ENCODE measurements around the gene PPFIA2. TPM values are rescaled to one million over a fixed set of nuclear protein-coding genes. Genes with fewer than 3 reads are reported as not detected.
"Not testable (repeated sequence)": the region's sequence is repeated elsewhere in the genome, so short reads cannot be mapped to it uniquely, and the experiment has no call there.

PPFIA2 gene
- polyA plus RNA-seq, 1 donor from 2014 or later, result 65.3 TPM

DNA sequence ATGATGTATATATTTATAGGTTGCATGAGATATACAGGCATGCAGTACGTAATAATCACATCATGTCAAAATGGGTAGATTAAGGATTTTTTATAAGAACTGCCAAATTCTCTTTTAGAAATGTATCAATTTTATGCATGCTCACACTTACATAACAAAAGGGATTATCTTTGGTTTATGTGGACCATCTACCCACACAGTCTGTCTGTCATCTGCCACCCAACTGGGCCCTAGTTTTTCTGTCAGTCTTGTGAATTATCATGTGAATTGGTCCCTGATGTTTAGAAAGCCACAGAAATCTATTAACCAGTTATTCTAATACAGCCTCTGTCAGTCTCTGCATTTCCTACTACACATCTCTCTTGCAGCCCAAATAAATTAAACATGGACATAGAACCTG is 547.8 kb downstream of the PPFIA2 start:
- no peaks in the 10 kb centered on the region for H3K9me2 ChIP-seq (ENCODE audit: insufficient read depth, low read length)
- no peaks in the 10 kb centered on the region for H3K79me2 ChIP-seq (replicated peaks; ENCODE audit: insufficient read depth, low read length)
- no peak overlapping the region for H3K4me2 ChIP-seq (ENCODE audit: low read length)
- no peaks in the 10 kb centered on the region for H3F3A ChIP-seq (ENCODE audit: insufficient read depth, low read length, poor library complexity, severe bottlenecking)
- H3K36me3 ChIP-seq (ENCODE audit: insufficient read depth, low read length), result no peaks in the 10 kb centered on the region
- H3K4me3 ChIP-seq (ENCODE audit: low read length), result no peak overlapping the region
- TF ChIP-seq SMC3 (conservative IDR thresholded peaks at IDR 0.05; ENCODE audit: poor library complexity) (no peak), RAD21 (conservative IDR thresholded peaks at IDR 0.05) (no peak), EZH2 (IDR thresholded peaks at IDR 0.05; ENCODE audit: borderline replicate concordance, insufficient read depth, low read length, poor library complexity, severe bottlenecking) (no peak), TAF1 (IDR thresholded peaks at IDR 0.05; ENCODE audit: low read depth) (no peak), EP300 (conservative IDR thresholded peaks at IDR 0.05; ENCODE audit: poor library complexity, severe bottlenecking) (no peak), MXI1 (conservative IDR thresholded peaks at IDR 0.05; ENCODE audit: poor library complexity, severe bottlenecking) (no peak), POLR2AphosphoS5 (IDR thresholded peaks at IDR 0.05) (no peak)
- TF ChIP-seq, protein P1, sequence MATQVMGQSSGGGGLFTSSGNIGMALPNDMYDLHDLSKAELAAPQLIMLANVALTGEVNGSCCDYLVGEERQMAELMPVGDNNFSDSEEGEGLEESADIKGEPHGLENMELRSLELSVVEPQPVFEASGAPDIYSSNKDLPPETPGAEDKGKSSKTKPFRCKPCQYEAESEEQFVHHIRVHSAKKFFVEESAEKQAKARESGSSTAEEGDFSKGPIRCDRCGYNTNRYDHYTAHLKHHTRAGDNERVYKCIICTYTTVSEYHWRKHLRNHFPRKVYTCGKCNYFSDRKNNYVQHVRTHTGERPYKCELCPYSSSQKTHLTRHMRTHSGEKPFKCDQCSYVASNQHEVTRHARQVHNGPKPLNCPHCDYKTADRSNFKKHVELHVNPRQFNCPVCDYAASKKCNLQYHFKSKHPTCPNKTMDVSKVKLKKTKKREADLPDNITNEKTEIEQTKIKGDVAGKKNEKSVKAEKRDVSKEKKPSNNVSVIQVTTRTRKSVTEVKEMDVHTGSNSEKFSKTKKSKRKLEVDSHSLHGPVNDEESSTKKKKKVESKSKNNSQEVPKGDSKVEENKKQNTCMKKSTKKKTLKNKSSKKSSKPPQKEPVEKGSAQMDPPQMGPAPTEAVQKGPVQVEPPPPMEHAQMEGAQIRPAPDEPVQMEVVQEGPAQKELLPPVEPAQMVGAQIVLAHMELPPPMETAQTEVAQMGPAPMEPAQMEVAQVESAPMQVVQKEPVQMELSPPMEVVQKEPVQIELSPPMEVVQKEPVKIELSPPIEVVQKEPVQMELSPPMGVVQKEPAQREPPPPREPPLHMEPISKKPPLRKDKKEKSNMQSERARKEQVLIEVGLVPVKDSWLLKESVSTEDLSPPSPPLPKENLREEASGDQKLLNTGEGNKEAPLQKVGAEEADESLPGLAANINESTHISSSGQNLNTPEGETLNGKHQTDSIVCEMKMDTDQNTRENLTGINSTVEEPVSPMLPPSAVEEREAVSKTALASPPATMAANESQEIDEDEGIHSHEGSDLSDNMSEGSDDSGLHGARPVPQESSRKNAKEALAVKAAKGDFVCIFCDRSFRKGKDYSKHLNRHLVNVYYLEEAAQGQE (IDR thresholded peaks at IDR 0.05; ENCODE audit: borderline replicate concordance), result no peak
- TF ChIP-seq, protein P2, sequence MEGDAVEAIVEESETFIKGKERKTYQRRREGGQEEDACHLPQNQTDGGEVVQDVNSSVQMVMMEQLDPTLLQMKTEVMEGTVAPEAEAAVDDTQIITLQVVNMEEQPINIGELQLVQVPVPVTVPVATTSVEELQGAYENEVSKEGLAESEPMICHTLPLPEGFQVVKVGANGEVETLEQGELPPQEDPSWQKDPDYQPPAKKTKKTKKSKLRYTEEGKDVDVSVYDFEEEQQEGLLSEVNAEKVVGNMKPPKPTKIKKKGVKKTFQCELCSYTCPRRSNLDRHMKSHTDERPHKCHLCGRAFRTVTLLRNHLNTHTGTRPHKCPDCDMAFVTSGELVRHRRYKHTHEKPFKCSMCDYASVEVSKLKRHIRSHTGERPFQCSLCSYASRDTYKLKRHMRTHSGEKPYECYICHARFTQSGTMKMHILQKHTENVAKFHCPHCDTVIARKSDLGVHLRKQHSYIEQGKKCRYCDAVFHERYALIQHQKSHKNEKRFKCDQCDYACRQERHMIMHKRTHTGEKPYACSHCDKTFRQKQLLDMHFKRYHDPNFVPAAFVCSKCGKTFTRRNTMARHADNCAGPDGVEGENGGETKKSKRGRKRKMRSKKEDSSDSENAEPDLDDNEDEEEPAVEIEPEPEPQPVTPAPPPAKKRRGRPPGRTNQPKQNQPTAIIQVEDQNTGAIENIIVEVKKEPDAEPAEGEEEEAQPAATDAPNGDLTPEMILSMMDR (IDR thresholded peaks at IDR 0.05; ENCODE audit: poor library complexity, severe bottlenecking), result no peak
- no peak overlapping the region for H3K9ac ChIP-seq (ENCODE audit: low read length)
- no peaks in the 10 kb centered on the region for H3K9me3 ChIP-seq (ENCODE audit: low read length)
- H4K20me1 ChIP-seq (ENCODE audit: insufficient read depth), result no peaks in the 10 kb centered on the region
- H3K27ac ChIP-seq (ENCODE audit: low read length), result no peak overlapping the region
- H3K27me3 ChIP-seq (ENCODE audit: insufficient read depth, low read depth, low read length), result no peaks in the 10 kb centered on the region
- no peak overlapping the region for H2AFZ ChIP-seq (ENCODE audit: low read depth, low read length)

DNA sequence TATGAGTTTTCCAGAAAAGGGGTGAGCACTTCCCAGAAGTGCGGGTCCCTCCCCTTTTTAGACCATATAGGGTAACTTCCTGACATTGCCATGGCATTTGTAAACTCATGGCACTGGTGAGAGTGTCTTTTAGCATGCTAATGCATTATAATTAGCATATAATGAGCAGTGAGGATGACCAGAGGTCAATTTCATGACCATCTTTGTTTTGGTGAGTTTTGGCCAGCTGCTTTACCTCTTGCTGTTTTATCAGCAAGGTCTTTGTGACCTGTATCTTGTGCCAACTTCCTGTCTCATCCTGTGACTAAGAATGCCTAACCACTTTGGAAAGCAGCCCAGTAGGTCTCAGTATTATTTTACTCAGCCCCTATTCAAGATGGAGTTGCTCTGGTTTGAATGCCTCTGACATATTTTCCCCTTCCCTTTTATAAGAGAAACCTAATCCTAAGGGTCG is 549.4 kb downstream of the PPFIA2 start:
- H3K27ac ChIP-seq (ENCODE audit: low read length); H3F3A ChIP-seq (ENCODE audit: insufficient read depth, low read length, poor library complexity, severe bottlenecking); H3K9me3 ChIP-seq (ENCODE audit: low read length); H3K9me2 ChIP-seq (ENCODE audit: insufficient read depth, low read length); H3K4me2 ChIP-seq (ENCODE audit: low read length); H4K20me1 ChIP-seq (ENCODE audit: insufficient read depth); H3K27me3 ChIP-seq (ENCODE audit: insufficient read depth, low read depth, low read length); H3K4me3 ChIP-seq (ENCODE audit: low read length); H3K9ac ChIP-seq (ENCODE audit: low read length); H2AFZ ChIP-seq (ENCODE audit: low read depth, low read length); H3K36me3 ChIP-seq (ENCODE audit: insufficient read depth, low read length); H3K79me2 ChIP-seq (replicated peaks; ENCODE audit: insufficient read depth, low read length): not testable (repeated sequence)

DNA sequence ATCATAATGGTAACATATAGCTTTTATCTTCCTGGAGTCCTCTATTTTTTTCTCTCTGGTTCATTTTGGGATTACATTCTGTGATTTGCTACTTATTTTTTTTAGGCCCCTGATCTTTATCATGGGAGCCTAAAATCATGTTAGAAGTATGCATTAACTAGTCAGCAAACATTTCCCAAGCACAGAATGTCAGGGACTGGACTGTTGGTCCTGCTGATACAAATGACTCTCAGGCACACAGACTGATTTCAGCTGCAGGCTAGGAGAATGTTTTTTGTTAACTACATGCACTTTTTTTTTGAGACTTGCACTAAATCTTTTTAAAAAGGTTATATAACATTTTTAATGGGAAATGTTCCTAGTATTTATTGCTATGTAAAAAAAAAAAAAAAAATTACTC is 550.1 kb downstream of the PPFIA2 start:
- Histone ChIP-seq H3K4me2 (ENCODE audit: low read length) (no peak overlapping the region), H3K79me2 (replicated peaks; ENCODE audit: insufficient read depth, low read length) (no peaks in the 10 kb centered on the region), H3K9me2 (ENCODE audit: insufficient read depth, low read length) (no peaks in the 10 kb centered on the region), H3K9ac (ENCODE audit: low read length) (no peak overlapping the region), H3K27me3 (ENCODE audit: insufficient read depth, low read depth, low read length) (no peaks in the 10 kb centered on the region), H3K9me3 (ENCODE audit: low read length) (no peaks in the 10 kb centered on the region), H3K4me3 (ENCODE audit: low read length) (no peak overlapping the region), H3K36me3 (ENCODE audit: insufficient read depth, low read length) (no peaks in the 10 kb centered on the region), H2AFZ (ENCODE audit: low read depth, low read length) (no peak overlapping the region), H4K20me1 (ENCODE audit: insufficient read depth) (no peaks in the 10 kb centered on the region), H3F3A (ENCODE audit: insufficient read depth, low read length, poor library complexity, severe bottlenecking) (peaks cover 3% of the 10 kb centered on the region), H3K27ac (ENCODE audit: low read length) (no peak overlapping the region)
- TF ChIP-seq, protein P2 (IDR thresholded peaks at IDR 0.05; ENCODE audit: poor library complexity, severe bottlenecking), result no peak
- TF ChIP-seq EZH2 (IDR thresholded peaks at IDR 0.05; ENCODE audit: borderline replicate concordance, insufficient read depth, low read length, poor library complexity, severe bottlenecking) (no peak), TAF1 (IDR thresholded peaks at IDR 0.05; ENCODE audit: low read depth) (no peak), SMC3 (conservative IDR thresholded peaks at IDR 0.05; ENCODE audit: poor library complexity) (no peak), EP300 (conservative IDR thresholded peaks at IDR 0.05; ENCODE audit: poor library complexity, severe bottlenecking) (no peak)

Data from neural cell (in vitro differentiated cells).